ENCODE data around the gene CCDC102A.

The CCDC102A gene

GRCh38 chr16:57498031-57498430, 38.3 kb downstream of the CCDC102A start:
- H3K36me3 ChIP-seq (ENCODE audit: insufficient read depth, low read length) = no peaks in the 10 kb centered on the region
- no peaks in the 10 kb centered on the region for H3K27me3 ChIP-seq (ENCODE audit: insufficient read depth, low read length)
- no peak overlapping the region for H2AFZ ChIP-seq (ENCODE audit: low read length, unreplicated experiment)
- H3K79me2 ChIP-seq (ENCODE audit: control insufficient read depth, insufficient read depth, low read length, unreplicated experiment) = no peaks in the 10 kb centered on the region
- H3K4me1 ChIP-seq (ENCODE audit: control insufficient read depth, insufficient read depth, low read length, unreplicated experiment) = no peaks in the 10 kb centered on the region
- H3K4me3 ChIP-seq (ENCODE audit: low read depth, low read length) = no peak overlapping the region
- no peak overlapping the region for H3K27ac ChIP-seq (ENCODE audit: low read depth, low read length)

GRCh38 chr16:57497121-57497520, 39.2 kb downstream of the CCDC102A start:
- no peaks in the 10 kb centered on the region for H3K36me3 ChIP-seq (ENCODE audit: insufficient read depth, low read length)
- H3K27ac ChIP-seq (ENCODE audit: low read depth, low read length) = no peak overlapping the region
- H3K27me3 ChIP-seq (ENCODE audit: insufficient read depth, low read length) = no peaks in the 10 kb centered on the region
- H3K4me3 ChIP-seq (ENCODE audit: low read depth, low read length) = no peak overlapping the region
- H3K79me2 ChIP-seq (ENCODE audit: control insufficient read depth, insufficient read depth, low read length, unreplicated experiment) = no peaks in the 10 kb centered on the region
- no peak overlapping the region for H2AFZ ChIP-seq (ENCODE audit: low read length, unreplicated experiment)
- H3K4me1 ChIP-seq (ENCODE audit: control insufficient read depth, insufficient read depth, low read length, unreplicated experiment) = no peaks in the 10 kb centered on the region

- no peak overlapping the region for H3K4me3 ChIP-seq (ENCODE audit: low read depth, low read length)
- H3K79me2 ChIP-seq (ENCODE audit: control insufficient read depth, insufficient read depth, low read length, unreplicated experiment) = no peaks in the 10 kb centered on the region
- H2AFZ ChIP-seq (ENCODE audit: low read length, unreplicated experiment) = no peak overlapping the region
- no peaks in the 10 kb centered on the region for H3K4me1 ChIP-seq (ENCODE audit: control insufficient read depth, insufficient read depth, low read length, unreplicated experiment)
- H3K27me3 ChIP-seq (ENCODE audit: insufficient read depth, low read length) = no peaks in the 10 kb centered on the region
- H3K36me3 ChIP-seq (ENCODE audit: insufficient read depth, low read length) = no peaks in the 10 kb centered on the region
- H3K27ac ChIP-seq (ENCODE audit: low read depth, low read length) = no peak overlapping the region
Measured at GRCh38 chr16:57493767-57494166, 42.6 kb downstream of the CCDC102A start.

GRCh38 chr16:57489229-57489628, 47.1 kb downstream of the CCDC102A start:
- Histone ChIP-seq H3K79me2 (ENCODE audit: control insufficient read depth, insufficient read depth, low read length, unreplicated experiment) (no peaks in the 10 kb centered on the region), H3K27ac (ENCODE audit: low read depth, low read length) (no peak overlapping the region), H3K4me3 (ENCODE audit: low read depth, low read length) (no peak overlapping the region), H3K4me1 (ENCODE audit: control insufficient read depth, insufficient read depth, low read length, unreplicated experiment) (peaks cover 15% of the 10 kb centered on the region), H3K36me3 (ENCODE audit: insufficient read depth, low read length) (no peaks in the 10 kb centered on the region), H3K27me3 (ENCODE audit: insufficient read depth, low read length) (no peaks in the 10 kb centered on the region), H2AFZ (ENCODE audit: low read length, unreplicated experiment) (no peak overlapping the region)

- peaks cover 15% of the 10 kb centered on the region for H3K4me1 ChIP-seq (ENCODE audit: control insufficient read depth, insufficient read depth, low read length, unreplicated experiment)
- no peaks in the 10 kb centered on the region for H3K27me3 ChIP-seq (ENCODE audit: insufficient read depth, low read length)
- H3K79me2 ChIP-seq (ENCODE audit: control insufficient read depth, insufficient read depth, low read length, unreplicated experiment) = no peaks in the 10 kb centered on the region
- H3K36me3 ChIP-seq (ENCODE audit: insufficient read depth, low read length) = no peaks in the 10 kb centered on the region
- H3K4me3 ChIP-seq (ENCODE audit: low read depth, low read length) = peak overlapping the region; percentile 86
- no peak overlapping the region for H3K27ac ChIP-seq (ENCODE audit: low read depth, low read length)
- H2AFZ ChIP-seq (ENCODE audit: low read length, unreplicated experiment) = peak overlapping the region; percentile 96
Measured at GRCh38 chr16:57486858-57487834, 49.2 kb downstream of the CCDC102A start.

GRCh38 chr16:57485916-57486857, 50.2 kb downstream of the CCDC102A start, which contains the start of gene DOK4:
Gene DOK4 (minus strand): TSS chr16:57486493. CDS start chr16:57479507, 6,986 bp downstream.
- no peaks in the 10 kb centered on the region for H3K27me3 ChIP-seq (ENCODE audit: insufficient read depth, low read length)
- peak within 1 kb of the TSS; percentile 86 for H3K4me3 ChIP-seq (ENCODE audit: low read depth, low read length)
- H3K27ac ChIP-seq (ENCODE audit: low read depth, low read length) = no peak within 1 kb of the TSS
- H3K4me1 ChIP-seq (ENCODE audit: control insufficient read depth, insufficient read depth, low read length, unreplicated experiment) = peaks cover 15% of the 10 kb centered on the region
- peak within 1 kb of the TSS; percentile 96 for H2AFZ ChIP-seq (ENCODE audit: low read length, unreplicated experiment)
- no peaks in the 10 kb centered on the region for H3K79me2 ChIP-seq (ENCODE audit: control insufficient read depth, insufficient read depth, low read length, unreplicated experiment)
- no peaks in the 10 kb centered on the region for H3K36me3 ChIP-seq (ENCODE audit: insufficient read depth, low read length)

- Histone ChIP-seq H3K4me1 (ENCODE audit: control insufficient read depth, insufficient read depth, low read length, unreplicated experiment) (peaks cover 20% of the 10 kb centered on the region), H3K4me3 (ENCODE audit: low read depth, low read length) (peak overlapping the region; percentile 86), H3K27ac (ENCODE audit: low read depth, low read length) (no peak overlapping the region), H3K79me2 (ENCODE audit: control insufficient read depth, insufficient read depth, low read length, unreplicated experiment) (no peaks in the 10 kb centered on the region), H3K27me3 (ENCODE audit: insufficient read depth, low read length) (no peaks in the 10 kb centered on the region), H2AFZ (ENCODE audit: low read length, unreplicated experiment) (peak overlapping the region; percentile 80), H3K36me3 (ENCODE audit: insufficient read depth, low read length) (no peaks in the 10 kb centered on the region)
Measured at GRCh38 chr16:57485091-57485915, 51.1 kb downstream of the CCDC102A start.

- no peak overlapping the region for H2AFZ ChIP-seq (ENCODE audit: low read length, unreplicated experiment)
Measured at GRCh38 chr16:57484515-57485005, 51.8 kb downstream of the CCDC102A start.

GRCh38 chr16:57483725-57484514, 52.5 kb downstream of the CCDC102A start:
- no peak overlapping the region for H2AFZ ChIP-seq (ENCODE audit: low read length, unreplicated experiment)
- no peaks in the 10 kb centered on the region for H3K27me3 ChIP-seq (ENCODE audit: insufficient read depth, low read length)
- no peaks in the 10 kb centered on the region for H3K36me3 ChIP-seq (ENCODE audit: insufficient read depth, low read length)
- H3K79me2 ChIP-seq (ENCODE audit: control insufficient read depth, insufficient read depth, low read length, unreplicated experiment) = peaks cover 7% of the 10 kb centered on the region
- peaks cover 25% of the 10 kb centered on the region for H3K4me1 ChIP-seq (ENCODE audit: control insufficient read depth, insufficient read depth, low read length, unreplicated experiment)
- H3K4me3 ChIP-seq (ENCODE audit: low read depth, low read length) = no peak overlapping the region
- no peak overlapping the region for H3K27ac ChIP-seq (ENCODE audit: low read depth, low read length)

More at GRCh38 chr16:57484515-57485005, 51.8 kb downstream of the CCDC102A start:
- Histone ChIP-seq H3K27me3 (ENCODE audit: insufficient read depth, low read length) (no peaks in the 10 kb centered on the region), H3K79me2 (ENCODE audit: control insufficient read depth, insufficient read depth, low read length, unreplicated experiment) (peaks cover 1% of the 10 kb centered on the region), H3K4me1 (ENCODE audit: control insufficient read depth, insufficient read depth, low read length, unreplicated experiment) (peaks cover 25% of the 10 kb centered on the region), H3K27ac (ENCODE audit: low read depth, low read length) (no peak overlapping the region), H3K4me3 (ENCODE audit: low read depth, low read length) (peak overlapping the region; percentile 86; the same call in 1 of the 2 replicates), H3K36me3 (ENCODE audit: insufficient read depth, low read length) (no peaks in the 10 kb centered on the region)
